Tibial nerve (tissue), 3 donors: Measurements from ENCODE around the gene ULBP2.

Source experiments
- POLR2A ChIP-seq, 2 donors: fragments of 450-650 bp; IDR thresholded peaks; one replicate each; pipeline ENCODE4 v1.6.1; 2017; ENCODE audit warnings: antibody characterized with exemption in 2 of 2, mild to moderate bottlenecking in 2 of 2, moderate library complexity in 2 of 2
- TF ChIP-seq, protein P1 (sequence below), 5 experiments: fragments of 200-600 bp in 3 of 5; fragments of 450-650 bp in 2 of 5; sonication (generic) in 3 of 5; IDR thresholded peaks; one replicate each; pipeline ENCODE4 v1.5.1; 2016 to 2019; ENCODE audit warnings: antibody characterized with exemption in 5 of 5, mild to moderate bottlenecking in 3 of 5, moderate library complexity in 2 of 5

- no peak for TF ChIP-seq POLR2A (IDR thresholded peaks at IDR 0.05)
- TF ChIP-seq, protein P1, sequence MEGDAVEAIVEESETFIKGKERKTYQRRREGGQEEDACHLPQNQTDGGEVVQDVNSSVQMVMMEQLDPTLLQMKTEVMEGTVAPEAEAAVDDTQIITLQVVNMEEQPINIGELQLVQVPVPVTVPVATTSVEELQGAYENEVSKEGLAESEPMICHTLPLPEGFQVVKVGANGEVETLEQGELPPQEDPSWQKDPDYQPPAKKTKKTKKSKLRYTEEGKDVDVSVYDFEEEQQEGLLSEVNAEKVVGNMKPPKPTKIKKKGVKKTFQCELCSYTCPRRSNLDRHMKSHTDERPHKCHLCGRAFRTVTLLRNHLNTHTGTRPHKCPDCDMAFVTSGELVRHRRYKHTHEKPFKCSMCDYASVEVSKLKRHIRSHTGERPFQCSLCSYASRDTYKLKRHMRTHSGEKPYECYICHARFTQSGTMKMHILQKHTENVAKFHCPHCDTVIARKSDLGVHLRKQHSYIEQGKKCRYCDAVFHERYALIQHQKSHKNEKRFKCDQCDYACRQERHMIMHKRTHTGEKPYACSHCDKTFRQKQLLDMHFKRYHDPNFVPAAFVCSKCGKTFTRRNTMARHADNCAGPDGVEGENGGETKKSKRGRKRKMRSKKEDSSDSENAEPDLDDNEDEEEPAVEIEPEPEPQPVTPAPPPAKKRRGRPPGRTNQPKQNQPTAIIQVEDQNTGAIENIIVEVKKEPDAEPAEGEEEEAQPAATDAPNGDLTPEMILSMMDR (IDR thresholded peaks at IDR 0.05): no peak
Measured at GRCh38 chr6:149895833-149896271, 46.0 kb upstream of the ULBP2 start.
